CD4-positive, alpha-beta T cell treated with Interleukin-1 beta for 1 hour (primary cell): Measurements from ENCODE around the gene PCSK5.

ENCODE experiments used
- DNase-seq, 2 donors: peaks; one replicate each; pipeline ENCODE4 v3.0.0-alpha.2; 2020 to 2022

The PCSK5 gene

DNA sequence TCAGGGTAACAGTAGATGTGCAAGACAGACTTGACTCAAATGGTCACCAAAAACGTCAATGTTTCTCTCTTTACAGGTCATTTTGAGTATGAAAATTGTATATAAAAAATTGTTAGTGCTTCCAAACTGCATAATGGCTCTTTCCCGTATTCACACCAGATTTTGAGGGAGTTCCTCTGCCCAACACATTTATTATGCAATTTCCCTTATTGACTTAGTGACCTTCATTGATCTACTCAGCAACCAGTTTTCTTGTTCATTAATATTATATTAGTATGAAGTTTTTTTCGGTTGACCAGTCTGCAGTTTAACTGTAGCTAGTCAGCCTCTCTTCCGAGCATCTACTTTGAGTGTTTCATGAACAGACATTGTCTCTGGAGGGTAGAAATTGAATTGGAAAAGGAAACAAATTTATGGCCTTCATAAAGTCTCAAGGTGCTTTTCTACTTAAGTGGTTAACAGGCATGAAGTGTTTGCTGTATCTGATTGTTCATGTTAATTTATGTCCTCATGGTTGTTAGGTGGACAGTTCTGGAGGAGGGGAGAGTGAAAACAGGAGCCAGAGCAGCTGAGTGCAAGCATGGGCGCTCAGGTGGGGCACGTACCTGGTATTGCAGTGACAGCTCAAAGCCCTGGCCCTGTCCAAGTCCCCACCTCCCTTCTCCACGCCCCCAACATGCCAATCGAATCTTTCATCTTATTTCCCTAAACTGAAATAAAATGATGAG, 263.6 kb downstream of the PCSK5 start:
- no peak for DNase-seq

DNA sequence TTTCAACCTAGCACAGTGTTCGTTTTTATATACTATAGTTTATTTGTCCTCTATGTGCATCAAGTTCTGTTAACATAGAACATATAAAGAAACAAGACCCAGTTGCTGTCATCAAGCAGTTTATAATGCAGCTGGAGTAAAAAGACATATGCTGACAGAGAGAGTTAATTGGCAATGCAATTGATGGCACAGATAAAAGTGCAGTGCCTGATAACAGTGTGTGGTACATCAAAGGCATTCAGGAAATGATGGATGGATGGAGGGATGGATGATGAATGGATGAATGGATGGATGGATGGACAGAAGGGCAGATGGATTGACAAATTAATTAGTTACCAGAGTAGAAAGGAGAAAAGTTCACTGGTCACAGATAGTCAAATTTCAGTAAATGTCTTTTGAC, 264.9 kb downstream of the PCSK5 start:
- DNase-seq, result no peak

DNA sequence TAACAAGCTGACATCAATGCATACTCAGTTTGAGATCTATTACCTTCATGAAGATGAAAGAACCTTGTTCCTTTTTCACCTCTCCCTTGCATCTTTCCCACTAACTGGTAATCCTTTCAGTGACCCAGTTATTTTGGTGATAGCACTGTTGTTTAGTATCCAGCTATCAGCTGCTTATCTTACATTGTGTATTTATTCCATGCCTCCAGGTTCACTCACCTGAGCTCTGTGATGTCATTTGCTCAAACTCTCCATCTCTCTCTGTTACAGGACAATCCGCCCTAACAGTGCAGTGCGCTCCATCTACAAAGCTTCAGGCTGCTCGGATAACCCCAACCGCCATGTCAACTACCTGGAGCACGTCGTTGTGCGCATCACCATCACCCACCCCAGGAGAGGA, 268.2 kb downstream of the PCSK5 start:
- no peak for DNase-seq

DNA sequence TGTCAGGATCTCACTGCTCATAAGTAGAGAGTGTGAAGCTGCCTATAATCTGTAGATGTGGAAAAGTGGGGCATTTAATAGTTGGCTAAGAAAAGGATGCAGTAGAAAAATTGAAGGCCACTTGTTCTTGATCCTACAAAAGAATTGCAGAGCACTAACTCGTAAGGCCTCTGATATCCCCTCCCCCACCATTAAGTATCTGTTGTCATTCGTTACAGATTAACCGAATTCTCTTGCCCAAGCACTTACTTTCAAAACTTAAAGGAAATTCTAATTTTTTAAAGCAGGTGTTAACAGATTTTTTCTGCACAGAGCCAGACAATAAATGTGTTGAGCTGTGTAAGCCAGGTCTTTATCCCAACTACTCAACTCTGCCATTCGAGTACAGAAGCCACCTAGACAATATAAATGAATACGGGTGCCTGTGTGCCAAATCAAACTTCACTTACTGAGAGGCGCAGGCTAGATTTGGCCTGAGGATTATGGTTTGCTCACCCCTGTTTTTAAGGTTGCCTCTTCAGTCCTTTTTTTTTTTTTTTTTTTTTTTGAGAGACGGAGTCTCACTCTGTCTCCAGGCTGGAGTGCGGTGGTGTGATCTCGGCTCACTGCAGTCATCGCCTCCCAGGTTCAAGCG, 268.9 kb downstream of the PCSK5 start:
- no peak for DNase-seq

DNA sequence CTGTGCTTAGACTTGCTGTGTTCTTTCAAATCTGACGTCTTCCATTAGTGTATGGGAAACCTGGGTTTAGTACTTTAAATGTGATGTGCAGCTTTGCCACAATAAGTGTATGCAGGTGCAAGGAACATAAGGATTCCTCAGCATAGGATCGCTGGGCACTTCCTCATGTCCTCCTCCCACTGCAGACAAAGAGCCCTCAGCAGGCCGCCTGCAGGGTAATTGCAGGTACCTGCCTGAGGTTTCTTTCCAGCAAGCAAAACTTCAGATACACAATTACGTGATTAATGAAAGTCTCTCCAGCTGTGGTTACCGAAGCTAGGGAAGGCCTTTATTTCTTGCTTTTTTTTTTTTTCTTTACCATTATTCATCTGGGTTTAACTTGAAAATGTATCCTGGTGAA, 270.6 kb downstream of the PCSK5 start:
- no peak for DNase-seq

DNA sequence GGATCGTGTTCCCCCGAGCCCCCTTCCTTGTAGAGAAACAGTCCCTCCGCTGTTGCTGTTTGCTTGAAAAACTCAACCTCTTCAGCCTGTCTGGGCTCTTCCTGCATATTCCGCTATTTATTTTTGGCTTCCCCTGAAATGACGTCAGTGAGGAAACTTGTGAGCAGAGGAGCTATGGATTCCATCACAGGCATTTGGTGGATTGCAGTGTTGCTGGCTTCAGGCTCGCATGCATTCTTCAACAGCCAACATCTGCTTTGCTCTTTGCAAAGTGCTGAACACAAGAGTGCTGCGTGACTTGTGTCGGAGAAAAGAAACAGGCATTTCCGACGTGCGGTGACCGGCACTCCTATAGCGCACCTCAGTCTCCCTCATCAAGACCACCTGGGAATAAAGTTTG, 271.1 kb downstream of the PCSK5 start:
- no peak for DNase-seq

DNA sequence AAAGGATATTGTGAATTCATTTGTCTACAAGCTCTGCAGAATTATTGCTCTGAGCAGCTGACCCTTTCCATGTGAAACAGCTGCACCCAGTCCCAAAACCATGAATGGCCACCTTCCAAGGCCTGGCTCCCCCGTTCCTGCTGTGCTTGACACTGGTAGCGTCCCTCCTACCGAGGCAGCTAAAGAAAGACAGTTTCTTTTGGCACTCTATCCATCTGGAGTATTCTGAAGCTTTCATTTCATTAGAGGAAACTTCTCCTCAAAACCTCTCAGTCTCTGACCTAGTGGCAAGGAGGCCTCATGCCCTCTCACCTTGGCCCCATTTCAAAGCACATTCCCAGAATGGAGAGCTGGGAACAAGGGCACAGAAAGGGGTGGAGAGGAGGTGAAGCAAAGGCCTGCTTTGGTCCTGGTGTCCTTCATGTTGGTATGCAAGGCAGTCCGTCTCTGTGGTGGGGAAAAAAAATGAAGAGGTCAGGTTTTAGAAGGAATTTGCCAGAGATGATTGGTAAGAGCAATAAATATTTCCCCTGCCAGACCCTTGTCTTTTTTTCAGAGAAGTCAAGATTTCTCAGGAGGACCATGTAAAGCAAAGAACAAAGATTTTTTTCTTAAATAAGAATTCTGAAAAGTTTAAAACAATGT, 271.7 kb downstream of the PCSK5 start:
- no peak for DNase-seq

DNA sequence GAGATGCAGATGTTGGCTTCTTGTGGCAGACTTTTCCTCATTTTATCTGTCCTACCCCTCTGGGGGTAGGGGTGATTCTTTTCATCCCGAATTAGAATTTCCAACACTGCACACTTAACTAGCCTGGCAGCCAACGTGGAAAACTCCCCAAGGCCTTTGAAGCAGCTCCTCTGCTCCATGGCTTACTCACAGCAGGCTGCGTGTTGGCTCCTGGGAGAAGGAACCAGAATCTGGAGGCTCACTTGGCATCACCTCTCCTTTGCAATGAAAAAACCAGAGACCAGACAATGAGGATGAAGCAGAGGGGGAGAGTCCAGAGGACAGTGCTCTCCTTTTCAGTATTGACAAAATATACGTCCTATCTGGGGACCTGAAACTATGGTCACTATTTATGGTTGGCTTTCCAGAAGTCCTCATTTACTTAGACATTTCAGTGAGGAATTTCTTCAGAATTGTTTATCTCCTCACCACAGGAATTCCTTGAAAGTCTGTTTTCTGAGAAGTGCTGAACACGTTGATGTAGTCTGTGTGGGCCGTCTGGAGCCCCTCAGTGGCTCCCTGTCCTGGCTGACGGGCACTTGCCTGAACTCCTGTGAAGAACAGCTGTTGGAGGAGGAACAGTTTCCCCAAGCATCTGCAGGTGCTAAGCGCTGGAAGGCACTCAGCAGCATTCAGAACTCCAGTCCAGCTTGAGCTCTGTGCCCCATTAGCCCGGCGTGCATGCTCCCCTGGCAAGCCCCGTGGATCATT, 272.5 kb downstream of the PCSK5 start:
- no peak for DNase-seq

DNA sequence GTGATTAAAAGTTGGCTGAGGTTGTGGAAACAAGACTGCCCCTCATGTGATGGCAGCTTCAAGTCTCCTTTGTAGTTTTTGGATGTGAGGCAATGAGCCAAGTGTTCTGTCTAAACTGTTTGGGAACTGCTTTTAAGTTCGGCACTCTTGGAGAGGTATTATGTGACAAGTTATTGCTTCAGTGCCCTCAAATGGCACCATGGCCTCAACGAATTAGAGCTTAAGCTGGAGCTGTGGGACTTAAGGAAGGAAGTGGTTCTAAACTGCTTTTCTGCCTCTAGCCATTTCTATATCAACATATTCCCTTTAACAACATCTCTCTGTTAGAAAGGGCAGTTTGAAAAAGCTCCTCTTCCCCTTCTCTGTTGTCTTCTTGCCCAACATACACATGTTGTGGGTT, 276.1 kb downstream of the PCSK5 start:
- no peak for DNase-seq

DNA sequence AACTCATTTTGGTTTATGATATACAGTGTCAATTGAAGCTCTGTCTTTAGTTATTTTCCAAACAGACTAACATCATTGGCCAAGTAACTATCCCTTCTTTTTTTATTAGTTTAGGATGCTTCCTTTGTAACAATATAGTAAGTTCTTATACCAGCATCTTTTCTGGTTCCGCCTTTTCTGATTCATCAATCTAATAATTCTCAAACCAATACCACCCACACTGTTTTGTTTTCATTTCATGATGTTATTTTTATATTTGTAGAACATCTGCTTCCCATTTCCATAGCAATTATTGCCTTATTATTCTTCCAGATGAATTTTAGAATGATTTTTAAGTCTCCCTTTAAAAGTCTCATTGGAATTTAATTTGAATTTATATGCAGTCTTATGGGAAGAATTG, 285.7 kb downstream of the PCSK5 start:
- no peak for DNase-seq

DNA sequence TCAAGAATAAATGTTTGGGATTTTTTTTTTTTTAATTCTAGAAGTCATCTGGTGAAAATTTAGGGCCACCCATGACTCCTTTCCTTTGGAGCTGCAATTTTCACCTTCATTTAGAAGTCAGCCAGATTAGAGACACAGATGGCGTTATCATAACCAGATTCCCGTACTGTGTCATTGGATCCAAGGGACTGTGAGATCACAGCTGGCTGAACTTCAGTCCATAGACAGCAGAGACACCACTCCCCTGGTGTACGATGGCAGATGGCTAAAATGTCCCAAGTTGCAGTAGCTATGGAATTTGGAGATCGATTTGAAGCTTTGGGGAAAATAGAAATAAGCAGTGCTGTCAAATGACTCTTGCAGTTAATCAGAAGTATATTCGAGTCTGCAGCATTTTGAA, 287.5 kb downstream of the PCSK5 start:
- DNase-seq, result no peak

DNA sequence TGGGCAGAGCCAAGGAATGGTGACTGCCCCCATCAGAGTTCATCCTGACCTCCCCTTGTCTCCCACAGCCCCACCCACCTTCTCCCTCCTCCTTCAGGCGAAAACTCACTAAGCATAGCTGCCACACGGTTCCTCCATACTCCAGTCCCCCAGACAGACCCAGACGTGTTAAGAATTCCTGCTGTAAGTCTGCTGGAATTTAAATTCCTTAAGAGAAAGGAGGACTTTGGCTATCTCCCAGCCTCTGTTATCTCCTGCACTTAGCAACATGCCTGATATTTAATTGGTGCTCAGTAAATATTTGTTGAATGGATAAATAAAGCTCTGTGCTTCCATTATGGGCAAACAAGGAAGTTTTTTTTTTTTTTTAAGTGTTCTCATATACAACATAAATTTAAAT, 290.1 kb downstream of the PCSK5 start:
- DNase-seq, result no peak

DNA sequence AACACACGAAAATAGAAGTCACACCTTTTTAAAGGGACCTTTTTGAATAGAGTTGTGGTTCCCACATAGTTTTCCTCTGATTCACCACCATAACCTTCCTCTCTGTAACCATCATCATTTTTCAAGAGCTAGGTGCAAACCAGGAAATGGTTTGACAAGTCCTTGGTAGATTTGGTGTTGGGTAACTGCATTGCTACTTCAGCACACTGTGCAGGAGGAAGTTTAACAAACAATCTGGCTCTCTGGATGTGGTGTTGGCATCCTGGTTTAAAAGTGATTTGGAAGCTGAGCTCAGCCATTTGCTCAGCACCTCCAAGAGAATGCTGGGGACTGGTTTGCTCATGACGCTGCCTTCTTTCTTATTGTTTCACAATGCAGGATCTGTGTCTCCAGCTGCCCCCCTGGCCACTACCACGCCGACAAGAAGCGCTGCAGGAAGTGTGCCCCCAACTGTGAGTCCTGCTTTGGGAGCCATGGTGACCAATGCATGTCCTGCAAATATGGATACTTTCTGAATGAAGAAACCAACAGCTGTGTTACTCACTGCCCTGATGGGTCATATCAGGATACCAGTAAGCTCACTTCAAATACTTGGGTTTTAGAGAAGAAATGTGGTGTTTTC, 290.7 kb downstream of the PCSK5 start:
- DNase-seq, result no peak

DNA sequence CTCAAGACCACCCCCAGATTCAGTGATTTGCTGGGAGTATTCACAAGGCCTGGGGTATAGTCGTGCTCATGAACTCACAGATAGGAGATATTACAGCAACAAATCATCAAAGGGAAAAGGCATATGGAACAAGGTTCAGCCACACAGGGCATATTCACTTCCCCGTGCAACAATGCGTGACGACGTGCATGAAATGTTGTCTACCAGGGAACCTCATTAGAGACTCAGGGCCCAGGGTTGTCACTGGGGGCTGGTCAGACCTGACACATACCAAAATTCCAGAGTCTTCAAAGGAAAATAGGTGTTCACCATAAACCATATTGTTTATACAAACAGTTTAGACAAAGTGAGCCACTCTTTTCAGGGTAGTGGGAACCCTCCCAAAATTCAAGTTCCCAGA, 291.3 kb downstream of the PCSK5 start:
- no peak for DNase-seq

DNA sequence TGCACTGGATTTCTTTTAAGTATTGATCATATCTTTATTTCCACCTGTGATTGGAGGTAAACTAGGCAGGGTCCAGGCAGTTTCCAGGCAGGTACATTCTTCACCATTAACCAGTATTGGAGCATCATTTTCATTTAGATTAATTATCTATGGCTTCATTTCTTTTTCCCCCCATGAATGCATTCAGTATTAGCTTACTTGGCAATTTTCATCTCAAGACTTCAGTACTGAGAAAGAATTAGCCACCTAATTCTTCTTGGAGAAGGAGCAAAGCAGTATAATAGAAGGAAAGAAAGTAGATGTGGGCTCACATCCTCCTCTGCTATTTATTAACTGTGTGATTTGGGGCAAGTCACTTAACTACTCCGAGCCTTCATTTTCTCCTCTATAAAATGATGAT, 295.0 kb downstream of the PCSK5 start:
- DNase-seq, result no peak

DNA sequence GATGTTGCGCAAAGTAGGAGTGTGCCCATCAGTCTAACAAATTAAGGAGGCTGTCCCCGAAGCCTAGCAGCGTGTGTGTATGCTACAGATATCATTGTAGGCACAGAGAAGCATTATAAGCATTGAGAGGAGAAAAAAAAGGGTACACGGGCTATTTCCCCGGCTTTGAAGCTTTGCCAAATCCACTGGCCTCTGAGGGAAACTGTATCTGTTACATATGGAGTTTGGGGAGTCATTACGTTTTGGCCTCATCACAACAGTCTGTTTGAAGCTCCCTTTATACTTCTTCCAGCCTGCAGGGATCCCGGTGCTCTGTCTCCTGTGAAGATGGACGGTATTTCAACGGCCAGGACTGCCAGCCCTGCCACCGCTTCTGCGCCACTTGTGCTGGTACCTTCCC, 297.8 kb downstream of the PCSK5 start:
- no peak for DNase-seq

DNA sequence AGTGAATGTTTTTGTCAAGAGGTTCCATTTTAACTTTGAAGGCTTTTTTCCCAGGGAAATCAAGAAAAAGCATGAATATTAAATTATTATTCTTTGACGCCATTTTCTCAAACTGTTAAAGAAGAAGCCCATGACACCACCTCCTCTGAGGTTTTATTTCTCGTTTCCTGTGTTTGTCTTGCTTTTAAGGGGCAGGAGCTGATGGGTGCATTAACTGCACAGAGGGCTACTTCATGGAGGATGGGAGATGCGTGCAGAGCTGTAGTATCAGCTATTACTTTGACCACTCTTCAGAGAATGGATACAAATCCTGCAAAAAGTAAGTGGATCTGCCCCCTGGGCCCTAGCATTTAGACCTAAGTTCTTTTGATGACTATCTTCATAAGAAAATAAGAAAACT, 298.4 kb downstream of the PCSK5 start:
- no peak for DNase-seq

DNA sequence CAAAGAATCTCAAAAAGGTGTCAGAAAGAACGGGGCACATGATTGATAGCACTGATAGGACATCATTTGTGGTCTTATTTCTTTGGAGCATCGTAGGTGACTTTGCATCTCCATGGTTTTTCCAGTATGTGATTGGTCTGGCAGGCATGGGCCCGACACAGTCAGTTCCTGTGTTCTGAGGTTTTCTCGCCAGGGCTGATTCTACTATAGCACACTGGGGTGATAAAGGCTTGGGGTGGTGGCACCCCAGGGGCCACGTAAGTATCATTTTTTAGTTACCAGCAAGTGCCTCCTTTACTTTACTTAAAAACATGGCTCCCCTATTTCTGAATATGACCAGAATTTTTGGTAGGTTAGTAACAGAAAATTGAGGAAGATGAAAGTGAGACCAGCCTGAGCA, 301.0 kb downstream of the PCSK5 start:
- no peak for DNase-seq

DNA sequence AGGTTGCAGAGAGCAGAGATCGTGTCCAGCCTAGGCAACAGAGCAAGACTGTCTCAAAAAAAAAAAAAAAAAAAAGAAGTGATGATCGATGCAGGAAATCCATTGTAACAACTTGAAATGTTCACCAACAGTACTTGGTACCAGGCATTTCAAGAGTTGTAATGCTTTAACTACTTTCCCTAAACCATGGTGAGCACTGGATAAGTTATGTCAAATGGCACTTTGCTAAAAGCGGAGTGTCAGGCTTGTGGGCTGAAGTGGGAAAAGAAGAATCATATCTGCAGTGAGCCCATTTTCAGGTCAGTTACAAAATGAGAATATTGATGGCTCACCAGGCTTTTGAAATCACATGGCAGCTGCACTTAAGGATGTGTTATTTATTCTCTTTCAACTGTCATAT, 301.5 kb downstream of the PCSK5 start:
- DNase-seq, result no peak

DNA sequence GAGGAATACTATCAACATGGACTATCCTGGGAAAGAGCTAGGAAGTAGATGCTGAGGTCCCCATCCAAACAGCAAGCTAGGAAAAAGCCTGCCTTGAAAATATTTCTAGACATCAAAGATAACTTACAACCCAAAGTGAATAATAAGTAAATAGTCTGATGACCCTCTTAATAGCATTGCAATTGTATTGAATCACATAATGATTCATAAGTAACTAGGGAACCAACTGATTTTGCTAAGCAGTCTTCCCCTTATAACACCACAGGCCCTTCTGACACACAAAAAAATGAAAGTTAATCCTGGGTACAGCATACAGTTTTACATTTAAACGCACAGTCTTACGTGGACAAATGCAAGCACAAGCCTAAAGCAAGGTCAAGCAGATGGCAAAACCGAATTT, 304.4 kb downstream of the PCSK5 start:
- no peak for DNase-seq

DNA sequence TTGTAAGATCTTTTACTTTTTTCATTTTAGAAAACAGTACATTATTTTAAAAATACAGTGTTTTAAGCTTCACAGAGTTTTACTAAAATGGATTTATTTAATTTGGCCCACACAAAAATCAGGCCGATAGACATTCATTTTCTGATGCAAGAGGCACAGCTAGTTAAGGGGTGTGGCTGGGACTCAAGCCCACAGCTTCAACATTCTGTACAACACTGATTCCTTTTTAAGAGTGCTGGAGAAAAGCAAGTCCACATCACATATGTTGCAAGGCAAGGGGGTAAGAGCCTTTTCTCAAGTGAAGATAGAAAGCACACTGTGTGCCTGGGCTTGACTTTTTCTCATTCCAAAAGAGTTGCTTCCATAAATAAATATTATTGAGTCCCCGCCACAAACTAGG, 307.9 kb downstream of the PCSK5 start:
- DNase-seq, result no peak

DNA sequence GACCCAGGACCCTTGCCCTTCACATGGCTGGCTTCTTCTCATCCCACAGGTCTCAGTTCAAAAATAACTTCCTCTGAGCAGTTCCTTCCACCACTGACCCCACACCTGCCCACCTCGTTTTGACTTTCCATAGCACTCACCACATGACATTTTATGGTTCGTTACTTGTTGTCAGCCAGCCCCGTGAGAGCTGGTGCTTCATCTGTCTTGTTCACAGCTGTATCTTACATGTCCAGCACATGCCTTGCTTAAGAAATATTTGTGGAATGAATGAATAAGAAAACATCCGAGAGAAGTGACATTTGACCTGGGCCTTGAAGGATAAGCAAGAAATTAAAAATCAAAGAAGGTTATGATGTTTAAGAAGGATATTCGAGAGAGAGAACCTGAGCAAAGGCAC, 309.8 kb downstream of the PCSK5 start:
- DNase-seq, result no peak

DNA sequence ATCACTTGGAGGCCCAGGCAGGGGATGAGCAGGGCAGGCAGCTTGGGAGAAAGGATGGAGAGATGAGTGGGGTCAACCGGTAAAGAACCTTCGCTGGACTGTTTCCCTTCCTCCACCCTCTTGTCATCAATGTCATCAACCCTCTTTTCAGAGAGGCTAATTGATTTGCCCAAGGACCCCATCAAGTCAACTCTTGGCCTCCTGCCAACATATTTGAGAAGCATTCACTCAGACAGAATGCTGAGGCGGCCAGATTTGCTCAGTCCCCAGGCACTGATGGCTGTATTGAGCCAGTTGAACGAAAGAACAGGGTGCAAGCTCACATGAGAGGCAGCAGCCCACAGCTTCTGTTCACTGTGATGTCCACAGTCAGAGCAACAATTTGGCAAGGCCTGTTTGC, 310.3 kb downstream of the PCSK5 start:
- no peak for DNase-seq
